ENCODE data around the gene GPC5.

Gene GPC5

GRCh38 chr13:91622778-91623550, 224.5 kb downstream of the GPC5 start:
- Mint-ChIP-seq H3K4me1 (ENCODE audit: low read depth) (no peaks in the 10 kb centered on the region), H3K27me3 (no peaks in the 10 kb centered on the region), H3K9me3 (no peaks in the 10 kb centered on the region), H3K36me3 (ENCODE audit: low read depth) (no peaks in the 10 kb centered on the region), H3K27ac (no peak overlapping the region), H3K4me3 (no peak overlapping the region)
- intact Hi-C loops (cut with micrococcal nuclease) = no loop called here

- no peaks in the 10 kb centered on the region for H3K36me3 Mint-ChIP-seq (ENCODE audit: low read depth)
- no peak overlapping the region for H3K27ac Mint-ChIP-seq
- H3K9me3 Mint-ChIP-seq = peaks cover 10% of the 10 kb centered on the region
- intact Hi-C loops (cut with micrococcal nuclease) = no loop called here
- no peak overlapping the region for H3K4me3 Mint-ChIP-seq
- H3K27me3 Mint-ChIP-seq = no peaks in the 10 kb centered on the region
- no peaks in the 10 kb centered on the region for H3K4me1 Mint-ChIP-seq (ENCODE audit: low read depth)
These were observed 229.7 kb downstream of the GPC5 start for GRCh38 chr13:91627952-91628739.

- no peaks in the 10 kb centered on the region for H3K36me3 Mint-ChIP-seq (ENCODE audit: low read depth)
- H3K9me3 Mint-ChIP-seq = peaks cover 10% of the 10 kb centered on the region
- no peaks in the 10 kb centered on the region for H3K27me3 Mint-ChIP-seq
- no peaks in the 10 kb centered on the region for H3K4me1 Mint-ChIP-seq (ENCODE audit: low read depth)
- intact Hi-C loops (cut with micrococcal nuclease) = no loop called here
- H3K27ac Mint-ChIP-seq = no peak overlapping the region
- H3K4me3 Mint-ChIP-seq = no peak overlapping the region
These were observed 232.5 kb downstream of the GPC5 start for GRCh38 chr13:91630946-91631345.

- no peaks in the 10 kb centered on the region for H3K27me3 Mint-ChIP-seq
- H3K27ac Mint-ChIP-seq = no peak overlapping the region
- intact Hi-C loops (cut with micrococcal nuclease) = no loop called here
- peaks cover 12% of the 10 kb centered on the region for H3K9me3 Mint-ChIP-seq
- H3K36me3 Mint-ChIP-seq (ENCODE audit: low read depth) = no peaks in the 10 kb centered on the region
- H3K4me1 Mint-ChIP-seq (ENCODE audit: low read depth) = no peaks in the 10 kb centered on the region
- H3K4me3 Mint-ChIP-seq = no peak overlapping the region
These were observed 233.7 kb downstream of the GPC5 start for GRCh38 chr13:91632086-91632485.

GRCh38 chr13:91639330-91639729, 240.9 kb downstream of the GPC5 start:
- Mint-ChIP-seq H3K27me3 (no peaks in the 10 kb centered on the region), H3K36me3 (ENCODE audit: low read depth) (no peaks in the 10 kb centered on the region), H3K9me3 (peaks cover 11% of the 10 kb centered on the region), H3K4me3 (no peak overlapping the region), H3K4me1 (ENCODE audit: low read depth) (no peaks in the 10 kb centered on the region), H3K27ac (no peak overlapping the region)
- intact Hi-C loops (cut with micrococcal nuclease) = no loop called here

GRCh38 chr13:91643394-91643793, 245.0 kb downstream of the GPC5 start:
- Mint-ChIP-seq H3K4me1 (ENCODE audit: low read depth) (no peaks in the 10 kb centered on the region), H3K4me3 (no peak overlapping the region), H3K27ac (no peak overlapping the region), H3K36me3 (ENCODE audit: low read depth) (no peaks in the 10 kb centered on the region), H3K9me3 (no peaks in the 10 kb centered on the region), H3K27me3 (no peaks in the 10 kb centered on the region)
- intact Hi-C loops (cut with micrococcal nuclease) = no loop called here

DNA sequence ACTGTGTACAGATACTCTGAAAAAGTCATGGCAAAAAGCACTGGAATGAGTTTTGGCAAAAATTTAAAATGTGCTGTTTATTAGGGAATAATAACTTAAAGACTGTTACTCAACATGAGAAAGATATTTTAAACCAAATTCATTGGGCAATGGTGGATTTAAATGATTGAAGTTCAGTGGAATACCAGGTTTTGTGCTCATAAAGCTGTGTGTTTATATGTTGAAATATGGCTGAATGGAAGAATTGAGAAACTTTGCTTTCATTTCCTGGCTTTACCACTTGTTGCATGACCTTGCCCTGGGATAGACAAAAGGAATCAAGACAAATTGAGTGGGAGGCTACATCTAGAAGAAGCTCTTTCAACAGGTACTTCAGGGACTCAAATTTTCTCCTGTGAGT, 246.4 kb downstream of the GPC5 start:
- Mint-ChIP-seq H3K36me3 (ENCODE audit: low read depth) (no peaks in the 10 kb centered on the region), H3K4me1 (ENCODE audit: low read depth) (no peaks in the 10 kb centered on the region), H3K27me3 (no peaks in the 10 kb centered on the region), H3K9me3 (no peaks in the 10 kb centered on the region), H3K4me3 (no peak overlapping the region), H3K27ac (no peak overlapping the region)
- intact Hi-C loops (cut with micrococcal nuclease) = no loop called here

- Mint-ChIP-seq H3K4me3 (no peak overlapping the region), H3K36me3 (ENCODE audit: low read depth) (no peaks in the 10 kb centered on the region), H3K9me3 (no peaks in the 10 kb centered on the region), H3K4me1 (ENCODE audit: low read depth) (no peaks in the 10 kb centered on the region), H3K27ac (no peak overlapping the region), H3K27me3 (no peaks in the 10 kb centered on the region)
- intact Hi-C loops (cut with micrococcal nuclease) = no loop called here
These were observed 249.1 kb downstream of the GPC5 start for GRCh38 chr13:91647361-91647990.

- Mint-ChIP-seq H3K27ac (no peak overlapping the region), H3K27me3 (no peaks in the 10 kb centered on the region), H3K9me3 (no peaks in the 10 kb centered on the region), H3K4me3 (no peak overlapping the region), H3K36me3 (ENCODE audit: low read depth) (no peaks in the 10 kb centered on the region), H3K4me1 (ENCODE audit: low read depth) (no peaks in the 10 kb centered on the region)
- intact Hi-C loops (cut with micrococcal nuclease) = no loop called here
These were observed 249.6 kb downstream of the GPC5 start for GRCh38 chr13:91648012-91648411.

GRCh38 chr13:91649456-91649855, 251.0 kb downstream of the GPC5 start:
- H3K9me3 Mint-ChIP-seq = no peaks in the 10 kb centered on the region
- no peak overlapping the region for H3K27ac Mint-ChIP-seq
- H3K4me3 Mint-ChIP-seq = no peak overlapping the region
- H3K27me3 Mint-ChIP-seq = no peaks in the 10 kb centered on the region
- H3K36me3 Mint-ChIP-seq (ENCODE audit: low read depth) = no peaks in the 10 kb centered on the region
- H3K4me1 Mint-ChIP-seq (ENCODE audit: low read depth) = no peaks in the 10 kb centered on the region
- intact Hi-C loops (cut with micrococcal nuclease) = no loop called here

DNA sequence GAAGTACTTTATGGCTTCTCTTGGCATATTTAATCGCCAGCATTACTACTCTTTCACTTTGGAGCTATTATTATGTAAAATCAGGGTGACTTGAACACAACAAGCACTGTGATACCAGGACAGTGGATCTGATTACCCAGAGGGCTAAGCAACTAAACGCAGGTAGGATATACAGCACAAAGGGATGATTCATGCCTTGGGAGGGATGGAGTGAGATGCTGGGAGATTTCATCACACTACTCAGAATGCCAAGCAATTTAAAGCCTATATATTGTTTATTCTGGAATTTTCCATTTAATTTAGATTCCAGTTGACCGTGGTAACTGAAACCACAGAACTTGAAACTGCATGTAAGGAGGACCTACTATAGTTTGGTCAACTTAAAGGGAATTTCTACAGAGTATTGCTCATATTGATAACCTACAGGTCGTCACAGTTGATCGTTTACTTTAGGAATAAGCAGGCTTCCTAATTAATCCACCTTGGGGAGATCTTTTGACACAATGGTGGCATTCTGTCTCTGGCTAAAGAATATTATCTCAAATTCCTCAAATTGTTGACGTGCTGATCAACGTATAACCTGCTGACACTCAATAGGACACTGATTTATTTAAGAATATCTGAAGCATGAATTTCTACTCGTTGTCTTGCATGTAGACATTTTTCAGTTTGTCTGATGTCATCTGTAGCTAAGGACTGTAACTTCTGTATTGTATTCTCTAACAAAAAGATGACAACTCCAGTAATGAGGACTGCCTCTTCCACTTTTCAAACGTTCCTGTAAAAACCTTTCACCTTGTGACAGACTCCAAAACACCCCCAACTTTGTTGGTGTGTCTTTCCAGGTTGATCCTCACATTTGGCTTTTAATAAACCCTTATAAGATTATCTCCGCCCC, 254.2 kb downstream of the GPC5 start:
- no peak overlapping the region for H3K27ac Mint-ChIP-seq
- H3K9me3 Mint-ChIP-seq = peaks cover 9% of the 10 kb centered on the region
- intact Hi-C loops (cut with micrococcal nuclease) = no loop called here
- H3K4me1 Mint-ChIP-seq (ENCODE audit: low read depth) = no peaks in the 10 kb centered on the region
- no peaks in the 10 kb centered on the region for H3K36me3 Mint-ChIP-seq (ENCODE audit: low read depth)
- no peaks in the 10 kb centered on the region for H3K27me3 Mint-ChIP-seq
- no peak overlapping the region for H3K4me3 Mint-ChIP-seq

DNA sequence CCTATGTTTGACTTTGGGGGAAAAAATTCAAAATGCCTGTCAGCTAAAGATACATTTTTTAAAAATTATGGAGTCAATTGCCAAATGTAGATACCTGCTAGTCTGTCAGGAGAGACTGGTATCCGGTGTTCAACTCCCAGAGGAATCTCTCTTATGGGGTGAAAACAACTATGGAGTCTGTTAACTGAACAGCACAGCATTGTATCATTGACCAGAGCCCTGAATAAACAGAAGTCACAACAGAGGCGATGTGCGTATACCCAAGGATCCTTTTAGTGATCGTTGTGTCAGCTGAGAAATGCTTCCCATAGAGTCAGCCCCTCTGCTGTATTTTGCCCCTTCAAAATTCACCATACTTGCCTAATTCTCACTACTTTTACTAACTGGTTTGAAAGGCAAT, 257.3 kb downstream of the GPC5 start:
- Mint-ChIP-seq H3K36me3 (ENCODE audit: low read depth) (no peaks in the 10 kb centered on the region), H3K27me3 (no peaks in the 10 kb centered on the region), H3K4me1 (ENCODE audit: low read depth) (no peaks in the 10 kb centered on the region), H3K4me3 (no peak overlapping the region), H3K27ac (no peak overlapping the region), H3K9me3 (peaks cover 9% of the 10 kb centered on the region)
- intact Hi-C loops (cut with micrococcal nuclease) = no loop called here

DNA sequence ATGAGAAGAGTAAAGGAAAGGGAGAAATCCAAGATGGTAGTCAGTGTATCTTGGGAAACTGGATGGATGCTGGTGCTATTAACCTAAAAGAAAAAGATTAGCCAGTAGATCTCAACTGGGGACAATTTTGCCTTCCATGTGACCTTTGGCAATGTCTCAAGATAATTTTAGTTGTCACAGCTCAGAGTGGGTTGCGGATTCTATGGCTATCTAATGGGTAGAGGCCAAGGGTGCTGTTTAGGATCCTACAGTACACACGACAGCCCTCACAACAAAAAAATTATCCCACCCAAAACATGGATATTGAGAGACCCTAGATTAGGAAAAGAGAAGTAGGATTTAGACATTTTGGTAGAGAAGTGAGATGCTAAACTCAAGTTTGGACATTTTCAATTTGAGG, 258.9 kb downstream of the GPC5 start:
- H3K4me3 Mint-ChIP-seq = no peak overlapping the region
- H3K27ac Mint-ChIP-seq = no peak overlapping the region
- no peaks in the 10 kb centered on the region for H3K4me1 Mint-ChIP-seq (ENCODE audit: low read depth)
- H3K9me3 Mint-ChIP-seq = peaks cover 18% of the 10 kb centered on the region
- no peaks in the 10 kb centered on the region for H3K36me3 Mint-ChIP-seq (ENCODE audit: low read depth)
- H3K27me3 Mint-ChIP-seq = no peaks in the 10 kb centered on the region
- intact Hi-C loops (cut with micrococcal nuclease) = no loop called here
